Measurements from ENCODE around the gene MRRF. TPM values are rescaled to one million over a fixed set of nuclear protein-coding genes. Genes with fewer than 3 reads are reported as not detected.
A peak's percentile ranks its signal among the peaks of the same experiment; 100 is the strongest.

MRRF gene
- polyA plus RNA-seq, 1 donor (not counting 4 experiments of a cell fraction or from before 2014, with no cell fraction given): 82.6 TPM

- DNase-seq (ENCODE audit: low read depth, low spot score): no peak
- no peak for TF ChIP-seq EZH2 (IDR thresholded peaks at IDR 0.05; ENCODE audit: low read length)
- TF ChIP-seq CTCF (optimal IDR thresholded peaks at IDR 0.05 in 1 of 3, IDR thresholded peaks at IDR 0.05 in 1 of 3, conservative IDR thresholded peaks at IDR 0.05 in 1 of 3; ENCODE audit: extremely low read depth in 1 of 3, insufficient read depth in 2 of 3, low read length in 3 of 3): no peak
- H3K4me2 ChIP-seq (ENCODE audit: control insufficient read depth, extremely low read depth, insufficient read depth, low read depth, low read length): no peak overlapping the region
- H3K9ac ChIP-seq (ENCODE audit: control insufficient read depth, extremely low read depth, insufficient read depth, low read length): no peak overlapping the region
- no peak for FAIRE-seq
- no peak overlapping the region for H3K4me3 ChIP-seq (ENCODE audit: control insufficient read depth in 2 of 3, extremely low read depth in 1 of 3, insufficient read depth in 2 of 3, low read depth in 1 of 3, low read length in 3 of 3)
- no peak overlapping the region for H3K27ac ChIP-seq (ENCODE audit: control insufficient read depth, insufficient read depth, low read length)
- H3K36me3 ChIP-seq (ENCODE audit: control insufficient read depth in 2 of 2, extremely low read depth in 1 of 2, insufficient read depth in 2 of 2, low read length in 2 of 2): peaks cover 10 to 23% of the 10 kb centered on the region in 2 experiments
- no peaks in the 10 kb centered on the region for H3K9me1 ChIP-seq (ENCODE audit: control insufficient read depth, extremely low read depth, insufficient read depth, low read length)
- dilution Hi-C loops (cut with MboI; ENCODE audit: extremely low pct_ligation_motif_present, low sequenced_read_pairs): no loop called here
- H2AFZ ChIP-seq (ENCODE audit: control insufficient read depth, low read length): no peak overlapping the region
- H3K4me1 ChIP-seq (ENCODE audit: control insufficient read depth, extremely low read depth, insufficient read depth, low read length): no peaks in the 10 kb centered on the region
- H3K27me3 ChIP-seq (ENCODE audit: control insufficient read depth, extremely low read depth, insufficient read depth, low read length): no peaks in the 10 kb centered on the region
- no peaks in the 10 kb centered on the region for H4K20me1 ChIP-seq (ENCODE audit: control insufficient read depth, extremely low read depth, insufficient read depth, low read length)
- H3K9me3 ChIP-seq (ENCODE audit: control insufficient read depth, low read depth, low read length): no peaks in the 10 kb centered on the region
- no peaks in the 10 kb centered on the region for H3K79me2 ChIP-seq (ENCODE audit: control insufficient read depth, insufficient read depth, low read length)
Observed at GRCh38 chr9:122246666-122247065, 18.0 kb upstream of the MRRF start.

GRCh38 chr9:122248448-122248865 is 16.2 kb upstream of the MRRF start:
- H3K36me3 ChIP-seq (ENCODE audit: control insufficient read depth in 2 of 2, extremely low read depth in 1 of 2, insufficient read depth in 2 of 2, low read length in 2 of 2): peaks cover 8 to 23% of the 10 kb centered on the region in 2 experiments
- no peaks in the 10 kb centered on the region for H3K27me3 ChIP-seq (ENCODE audit: control insufficient read depth, extremely low read depth, insufficient read depth, low read length)
- dilution Hi-C loops (cut with MboI; ENCODE audit: extremely low pct_ligation_motif_present, low sequenced_read_pairs): no loop called here
- H4K20me1 ChIP-seq (ENCODE audit: control insufficient read depth, extremely low read depth, insufficient read depth, low read length): no peaks in the 10 kb centered on the region
- TF ChIP-seq EZH2 (IDR thresholded peaks at IDR 0.05; ENCODE audit: low read length): no peak
- H3K9me3 ChIP-seq (ENCODE audit: control insufficient read depth, low read depth, low read length): no peaks in the 10 kb centered on the region
- H2AFZ ChIP-seq (ENCODE audit: control insufficient read depth, low read length): no peak overlapping the region
- peak overlapping the region; percentile 12 for H3K4me2 ChIP-seq (ENCODE audit: control insufficient read depth, extremely low read depth, insufficient read depth, low read depth, low read length)
- H3K9ac ChIP-seq (ENCODE audit: control insufficient read depth, extremely low read depth, insufficient read depth, low read length): no peak overlapping the region
- peak; percentile 75 for FAIRE-seq
- peak overlapping the region; percentile 72 for H3K27ac ChIP-seq (ENCODE audit: control insufficient read depth, insufficient read depth, low read length)
- no peaks in the 10 kb centered on the region for H3K4me1 ChIP-seq (ENCODE audit: control insufficient read depth, extremely low read depth, insufficient read depth, low read length)
- no peak overlapping the region for H3K4me3 ChIP-seq (ENCODE audit: control insufficient read depth in 2 of 3, extremely low read depth in 1 of 3, insufficient read depth in 2 of 3, low read depth in 1 of 3, low read length in 3 of 3)
- H3K9me1 ChIP-seq (ENCODE audit: control insufficient read depth, extremely low read depth, insufficient read depth, low read length): no peaks in the 10 kb centered on the region
- peaks cover 2% of the 10 kb centered on the region for H3K79me2 ChIP-seq (ENCODE audit: control insufficient read depth, insufficient read depth, low read length)
- no peak for DNase-seq (ENCODE audit: low read depth, low spot score)

- no peaks in the 10 kb centered on the region for H3K9me1 ChIP-seq (ENCODE audit: control insufficient read depth, extremely low read depth, insufficient read depth, low read length)
- no peak for FAIRE-seq
- H3K79me2 ChIP-seq (ENCODE audit: control insufficient read depth, insufficient read depth, low read length): peaks cover 9% of the 10 kb centered on the region
- no peak overlapping the region for H3K4me2 ChIP-seq (ENCODE audit: control insufficient read depth, extremely low read depth, insufficient read depth, low read depth, low read length)
- TF ChIP-seq CTCF (optimal IDR thresholded peaks at IDR 0.05 in 1 of 3, IDR thresholded peaks at IDR 0.05 in 1 of 3, conservative IDR thresholded peaks at IDR 0.05 in 1 of 3; ENCODE audit: extremely low read depth in 1 of 3, insufficient read depth in 2 of 3, low read length in 3 of 3) (no peak), EZH2 (IDR thresholded peaks at IDR 0.05; ENCODE audit: low read length) (no peak)
- H3K9ac ChIP-seq (ENCODE audit: control insufficient read depth, extremely low read depth, insufficient read depth, low read length): no peak overlapping the region
- H3K27ac ChIP-seq (ENCODE audit: control insufficient read depth, insufficient read depth, low read length): no peak overlapping the region
- no peak for DNase-seq (ENCODE audit: low read depth, low spot score)
- H3K4me3 ChIP-seq (ENCODE audit: control insufficient read depth in 2 of 3, extremely low read depth in 1 of 3, insufficient read depth in 2 of 3, low read depth in 1 of 3, low read length in 3 of 3): no peak overlapping the region
- H4K20me1 ChIP-seq (ENCODE audit: control insufficient read depth, extremely low read depth, insufficient read depth, low read length): no peaks in the 10 kb centered on the region
- H3K36me3 ChIP-seq (ENCODE audit: control insufficient read depth in 2 of 2, extremely low read depth in 1 of 2, insufficient read depth in 2 of 2, low read length in 2 of 2): peaks cover 7 to 16% of the 10 kb centered on the region in 2 experiments
- no peaks in the 10 kb centered on the region for H3K27me3 ChIP-seq (ENCODE audit: control insufficient read depth, extremely low read depth, insufficient read depth, low read length)
- dilution Hi-C loops (cut with MboI; ENCODE audit: extremely low pct_ligation_motif_present, low sequenced_read_pairs): no loop called here
- H3K9me3 ChIP-seq (ENCODE audit: control insufficient read depth, low read depth, low read length): no peaks in the 10 kb centered on the region
- H2AFZ ChIP-seq (ENCODE audit: control insufficient read depth, low read length): no peak overlapping the region
- H3K4me1 ChIP-seq (ENCODE audit: control insufficient read depth, extremely low read depth, insufficient read depth, low read length): no peaks in the 10 kb centered on the region
Observed at GRCh38 chr9:122251351-122251750, 13.3 kb upstream of the MRRF start.

Data from keratinocyte (primary cell).